ENCODE measurements around the gene NR1D2. TPM values are rescaled to one million over a fixed set of nuclear protein-coding genes. Genes with fewer than 3 reads are reported as not detected.

NR1D2 gene
- total RNA-seq, 3 donors from 2014 or later (not counting 1 experiment from before 2014, with no cell fraction given), result 72.5 to 94.2 (median 92.1) TPM

- no peak for DNase-seq
- H3K9me3 Mint-ChIP-seq, result no peaks in the 10 kb centered on the region
- intact Hi-C loops (cut with micrococcal nuclease), result no loop called here
- no peak overlapping the region for H3K4me3 Mint-ChIP-seq
- no peaks in the 10 kb centered on the region for H3K4me1 ChIP-seq (ENCODE audit: control insufficient read depth, insufficient read depth, low read length)
- no peaks in the 10 kb centered on the region for H3K36me3 Mint-ChIP-seq
- peaks cover 3% of the 10 kb centered on the region for H3K36me3 ChIP-seq (ENCODE audit: control insufficient read depth, insufficient read depth, low read length)
- TF ChIP-seq, protein P1, sequence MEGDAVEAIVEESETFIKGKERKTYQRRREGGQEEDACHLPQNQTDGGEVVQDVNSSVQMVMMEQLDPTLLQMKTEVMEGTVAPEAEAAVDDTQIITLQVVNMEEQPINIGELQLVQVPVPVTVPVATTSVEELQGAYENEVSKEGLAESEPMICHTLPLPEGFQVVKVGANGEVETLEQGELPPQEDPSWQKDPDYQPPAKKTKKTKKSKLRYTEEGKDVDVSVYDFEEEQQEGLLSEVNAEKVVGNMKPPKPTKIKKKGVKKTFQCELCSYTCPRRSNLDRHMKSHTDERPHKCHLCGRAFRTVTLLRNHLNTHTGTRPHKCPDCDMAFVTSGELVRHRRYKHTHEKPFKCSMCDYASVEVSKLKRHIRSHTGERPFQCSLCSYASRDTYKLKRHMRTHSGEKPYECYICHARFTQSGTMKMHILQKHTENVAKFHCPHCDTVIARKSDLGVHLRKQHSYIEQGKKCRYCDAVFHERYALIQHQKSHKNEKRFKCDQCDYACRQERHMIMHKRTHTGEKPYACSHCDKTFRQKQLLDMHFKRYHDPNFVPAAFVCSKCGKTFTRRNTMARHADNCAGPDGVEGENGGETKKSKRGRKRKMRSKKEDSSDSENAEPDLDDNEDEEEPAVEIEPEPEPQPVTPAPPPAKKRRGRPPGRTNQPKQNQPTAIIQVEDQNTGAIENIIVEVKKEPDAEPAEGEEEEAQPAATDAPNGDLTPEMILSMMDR (IDR thresholded peaks at IDR 0.05), result no peak
- H3K4me3 ChIP-seq (ENCODE audit: low read length), result no peak overlapping the region
- ATAC-seq, result no peak
- H3K27ac ChIP-seq (ENCODE audit: low read length), result no peak overlapping the region
- H3K9me3 ChIP-seq (ENCODE audit: control insufficient read depth, insufficient read depth, low read length), result no peaks in the 10 kb centered on the region
- no peaks in the 10 kb centered on the region for H3K27me3 Mint-ChIP-seq (ENCODE audit: low read depth in 2 of 2)
- WGBS (ENCODE audit: insufficient coverage), result 96% methylated on average over 2 of the region's 3 CpGs
- no peak overlapping the region for H3K27ac Mint-ChIP-seq
- peaks cover 0 to 5% of the 10 kb centered on the region in 2 donors for H3K4me1 Mint-ChIP-seq
- no peaks in the 10 kb centered on the region for H3K27me3 ChIP-seq (ENCODE audit: control insufficient read depth, insufficient read depth, low read length)
These were observed 18.4 kb upstream of the NR1D2 start for GRCh38 chr3:23926736-23927135.

DNA sequence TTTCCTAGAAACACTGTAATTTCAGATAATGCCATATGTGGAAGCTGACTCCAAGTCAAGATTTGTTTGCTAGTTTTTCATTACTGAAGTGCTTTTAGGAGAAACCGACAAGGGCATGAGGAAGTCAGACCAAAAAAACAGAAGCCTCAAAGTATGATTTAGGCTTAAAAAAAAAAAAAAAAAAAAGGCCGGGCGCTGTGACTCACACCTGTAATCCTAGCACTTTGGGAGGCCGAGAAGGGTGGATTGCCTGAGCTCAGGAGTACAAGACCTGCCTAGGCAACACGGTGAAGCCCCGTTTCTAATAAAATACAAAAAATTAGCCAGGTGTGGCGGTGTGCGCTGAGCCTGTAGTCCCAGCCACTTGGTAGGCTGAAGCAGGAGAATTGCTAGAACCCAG, 16.6 kb upstream of the NR1D2 start:
- H3K27me3 ChIP-seq (ENCODE audit: control insufficient read depth, insufficient read depth, low read length), result no peaks in the 10 kb centered on the region
- no peaks in the 10 kb centered on the region for H3K4me1 ChIP-seq (ENCODE audit: control insufficient read depth, insufficient read depth, low read length)
- DNase-seq, result no peak
- H3K4me1 Mint-ChIP-seq, result peaks cover 0 to 5% of the 10 kb centered on the region in 2 donors
- ATAC-seq, result no peak
- no peak overlapping the region for H3K4me3 ChIP-seq (ENCODE audit: low read length)
- no peaks in the 10 kb centered on the region for H3K27me3 Mint-ChIP-seq (ENCODE audit: low read depth in 2 of 2)
- H3K9me3 Mint-ChIP-seq, result no peaks in the 10 kb centered on the region
- H3K9me3 ChIP-seq (ENCODE audit: control insufficient read depth, insufficient read depth, low read length), result no peaks in the 10 kb centered on the region
- no peaks in the 10 kb centered on the region for H3K36me3 ChIP-seq (ENCODE audit: control insufficient read depth, insufficient read depth, low read length)
- no peaks in the 10 kb centered on the region for H3K36me3 Mint-ChIP-seq
- WGBS (ENCODE audit: insufficient coverage), result 33% methylated on average over 8 of the region's 8 CpGs
- H3K27ac Mint-ChIP-seq, result no peak overlapping the region
- no peak overlapping the region for H3K27ac ChIP-seq (ENCODE audit: low read length)
- intact Hi-C loops (cut with micrococcal nuclease), result no loop called here
- no peak overlapping the region for H3K4me3 Mint-ChIP-seq
- TF ChIP-seq, protein P1 (IDR thresholded peaks at IDR 0.05), result no peak

DNA sequence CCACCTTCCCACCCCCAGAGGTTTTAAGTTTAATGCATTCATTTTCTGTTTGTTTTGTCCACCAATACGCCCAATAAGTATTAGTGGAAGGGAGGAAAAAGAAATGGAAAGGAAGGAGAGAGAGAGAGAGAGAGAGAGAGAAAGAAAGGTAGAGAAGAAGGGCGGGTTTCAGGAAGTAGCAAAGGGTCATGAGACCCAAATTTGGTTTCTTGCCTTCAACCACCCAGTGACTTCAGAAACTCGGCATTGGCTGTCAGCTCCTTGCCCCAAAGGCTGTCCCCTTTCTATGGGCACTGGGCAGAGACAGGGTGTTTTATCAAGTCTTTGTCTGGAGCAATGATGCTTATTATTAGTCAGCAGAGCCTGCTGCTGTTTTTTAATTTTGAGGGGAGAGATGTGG, 13.5 kb upstream of the NR1D2 start:
- TF ChIP-seq, protein P1 (IDR thresholded peaks at IDR 0.05), result no peak
- no peaks in the 10 kb centered on the region for H3K36me3 Mint-ChIP-seq
- H3K36me3 ChIP-seq (ENCODE audit: control insufficient read depth, insufficient read depth, low read length), result no peaks in the 10 kb centered on the region
- H3K27me3 Mint-ChIP-seq (ENCODE audit: low read depth in 2 of 2), result peaks cover 0 to 1% of the 10 kb centered on the region in 2 donors
- intact Hi-C loops (cut with micrococcal nuclease), result no loop called here
- no peaks in the 10 kb centered on the region for H3K4me1 ChIP-seq (ENCODE audit: control insufficient read depth, insufficient read depth, low read length)
- DNase-seq (no peak), ATAC-seq (no peak)
- H3K9me3 ChIP-seq (ENCODE audit: control insufficient read depth, insufficient read depth, low read length), result no peaks in the 10 kb centered on the region
- 49% methylated on average over 3 of the region's 3 CpGs for WGBS (ENCODE audit: insufficient coverage)
- peaks cover 0 to 5% of the 10 kb centered on the region in 2 donors for H3K4me1 Mint-ChIP-seq
- H3K27ac ChIP-seq (ENCODE audit: low read length), result no peak overlapping the region
- no peak overlapping the region for H3K4me3 ChIP-seq (ENCODE audit: low read length)
- H3K27me3 ChIP-seq (ENCODE audit: control insufficient read depth, insufficient read depth, low read length), result no peaks in the 10 kb centered on the region
- no peak overlapping the region for H3K4me3 Mint-ChIP-seq
- H3K27ac Mint-ChIP-seq, result no peak overlapping the region
- no peaks in the 10 kb centered on the region for H3K9me3 Mint-ChIP-seq

DNA sequence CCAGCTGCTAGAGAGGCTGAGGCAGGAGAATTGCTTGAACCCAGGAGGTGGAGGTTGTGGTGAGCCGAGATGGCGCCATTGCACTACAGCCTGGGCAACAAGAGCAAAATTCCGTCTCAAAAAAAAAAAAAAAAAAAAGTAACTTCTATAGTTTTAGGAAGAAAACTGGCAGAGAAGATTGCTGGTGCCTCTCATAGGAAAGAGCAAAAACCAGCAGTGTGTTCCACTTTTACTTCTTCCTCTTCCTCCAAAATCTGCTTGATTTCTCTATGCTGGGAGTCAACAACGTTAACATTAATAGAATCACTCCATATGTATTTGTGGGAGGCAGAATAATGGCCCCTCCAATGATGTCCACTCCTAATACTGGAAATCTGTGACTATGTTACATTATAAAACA, 12.5 kb upstream of the NR1D2 start:
- Histone ChIP-seq H3K36me3 (ENCODE audit: control insufficient read depth, insufficient read depth, low read length) (no peaks in the 10 kb centered on the region), H3K4me1 (ENCODE audit: control insufficient read depth, insufficient read depth, low read length) (no peaks in the 10 kb centered on the region), H3K4me3 (ENCODE audit: low read length) (no peak overlapping the region), H3K27me3 (ENCODE audit: control insufficient read depth, insufficient read depth, low read length) (no peaks in the 10 kb centered on the region), H3K9me3 (ENCODE audit: control insufficient read depth, insufficient read depth, low read length) (no peaks in the 10 kb centered on the region), H3K27ac (ENCODE audit: low read length) (no peak overlapping the region)
- TF ChIP-seq, protein P1 (IDR thresholded peaks at IDR 0.05), result no peak
- Mint-ChIP-seq H3K36me3 (no peaks in the 10 kb centered on the region), H3K9me3 (no peaks in the 10 kb centered on the region), H3K4me3 (no peak overlapping the region), H3K27ac (no peak overlapping the region), H3K4me1 (peaks cover 0 to 5% of the 10 kb centered on the region in 2 donors), H3K27me3 (ENCODE audit: low read depth in 2 of 2) (peaks cover 3 to 11% of the 10 kb centered on the region in 2 donors)
- intact Hi-C loops (cut with micrococcal nuclease), result no loop called here
- DNase-seq (no peak), ATAC-seq (no peak)
- WGBS (ENCODE audit: insufficient coverage), result 51% methylated on average over 2 of the region's 4 CpGs
